Activated CD8-positive, alpha-beta memory T cell treated with anti-CD3 and anti-CD28 coated beads for 48 hours (primary cell): ENCODE measurements around the gene NOXA1.

ENCODE experiments used
- DNase-seq, 3 experiments: peaks; one replicate each; pipeline ENCODE4 v3.0.0-alpha.2; 2020; ENCODE audit warnings: low read depth in 2 of 3, low spot score in 2 of 3

Gene NOXA1

GRCh38 chr9:137423514-137424291, 510 bp downstream of the NOXA1 start:
- DNase-seq = no peak

GRCh38 chr9:137426018-137426681, 3.0 kb downstream of the NOXA1 start:
- DNase-seq = no peak

- no peak for DNase-seq
These were observed 4.5 kb downstream of the NOXA1 start for GRCh38 chr9:137427454-137428310.

GRCh38 chr9:137428311-137428630, 5.1 kb downstream of the NOXA1 start:
- DNase-seq = no peak

GRCh38 chr9:137428841-137429545, 5.8 kb downstream of the NOXA1 start:
- DNase-seq = no peak

GRCh38 chr9:137429546-137429890, 6.3 kb downstream of the NOXA1 start:
- no peak for DNase-seq

- no peak for DNase-seq
These were observed 7.0 kb downstream of the NOXA1 start for GRCh38 chr9:137429974-137430722.

GRCh38 chr9:137430723-137431415, 7.7 kb downstream of the NOXA1 start:
- DNase-seq = no peak

- no peak for DNase-seq
These were observed 8.3 kb downstream of the NOXA1 start for GRCh38 chr9:137431416-137431931.

- DNase-seq = no peak
These were observed 9.6 kb downstream of the NOXA1 start for GRCh38 chr9:137432687-137433348.

GRCh38 chr9:137433349-137433915, 10.2 kb downstream of the NOXA1 start:
- DNase-seq = no peak

- no peak for DNase-seq
These were observed 10.8 kb downstream of the NOXA1 start for GRCh38 chr9:137433916-137434431.

- no peak for DNase-seq
These were observed 11.5 kb downstream of the NOXA1 start for GRCh38 chr9:137434498-137435380.

GRCh38 chr9:137435381-137435891, 12.2 kb downstream of the NOXA1 start:
- DNase-seq = no peak

GRCh38 chr9:137435980-137436760, 13.0 kb downstream of the NOXA1 start:
- no peak for DNase-seq

GRCh38 chr9:137436761-137437600, 13.8 kb downstream of the NOXA1 start:
- no peak for DNase-seq
